Breast epithelium (tissue), 3 donors: ENCODE measurements around the gene POU5F1.

Experiments used
- POLR2A ChIP-seq: fragments of 450-650 bp; IDR thresholded peaks from one replicate; pipeline ENCODE4 v1.6.1; 2016; ENCODE audit warnings: antibody characterized with exemption, mild to moderate bottlenecking, moderate library complexity
- POLR2AphosphoS5 ChIP-seq, 3 donors: sonication (generic); formaldehyde crosslinking; IDR thresholded peaks; one replicate each; pipeline ENCODE4 v1.6.1; 2017; ENCODE audit warnings: antibody characterized with exemption in 3 of 3
- TF ChIP-seq, protein P1 (sequence below), 3 donors: fragments of 450-650 bp; IDR thresholded peaks; one replicate each; pipeline ENCODE4 v1.5.1; 2016 to 2017; ENCODE audit warnings: antibody characterized with exemption in 3 of 3, mild to moderate bottlenecking in 3 of 3, moderate library complexity in 3 of 3

DNA sequence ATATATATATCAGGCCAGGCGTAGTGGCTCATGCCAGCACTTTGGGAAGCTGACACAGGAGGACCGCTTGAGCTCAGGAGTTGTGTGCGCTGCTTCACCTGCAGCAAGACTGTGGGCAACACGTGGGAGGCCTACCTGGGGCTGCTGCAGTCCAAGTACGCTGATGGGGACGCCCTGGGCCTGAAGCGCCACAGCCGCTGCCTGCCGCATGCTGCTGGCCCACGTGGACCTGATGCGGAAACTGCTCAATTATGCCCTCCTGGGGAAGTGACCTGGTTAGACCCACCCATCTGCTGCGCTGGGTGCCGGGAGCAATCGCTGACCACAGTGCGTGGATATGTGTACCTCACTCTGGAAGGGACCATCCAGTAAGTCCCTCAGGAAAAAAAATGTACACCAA lies 29.8 kb downstream of the POU5F1 start:
- TF ChIP-seq, protein P1, sequence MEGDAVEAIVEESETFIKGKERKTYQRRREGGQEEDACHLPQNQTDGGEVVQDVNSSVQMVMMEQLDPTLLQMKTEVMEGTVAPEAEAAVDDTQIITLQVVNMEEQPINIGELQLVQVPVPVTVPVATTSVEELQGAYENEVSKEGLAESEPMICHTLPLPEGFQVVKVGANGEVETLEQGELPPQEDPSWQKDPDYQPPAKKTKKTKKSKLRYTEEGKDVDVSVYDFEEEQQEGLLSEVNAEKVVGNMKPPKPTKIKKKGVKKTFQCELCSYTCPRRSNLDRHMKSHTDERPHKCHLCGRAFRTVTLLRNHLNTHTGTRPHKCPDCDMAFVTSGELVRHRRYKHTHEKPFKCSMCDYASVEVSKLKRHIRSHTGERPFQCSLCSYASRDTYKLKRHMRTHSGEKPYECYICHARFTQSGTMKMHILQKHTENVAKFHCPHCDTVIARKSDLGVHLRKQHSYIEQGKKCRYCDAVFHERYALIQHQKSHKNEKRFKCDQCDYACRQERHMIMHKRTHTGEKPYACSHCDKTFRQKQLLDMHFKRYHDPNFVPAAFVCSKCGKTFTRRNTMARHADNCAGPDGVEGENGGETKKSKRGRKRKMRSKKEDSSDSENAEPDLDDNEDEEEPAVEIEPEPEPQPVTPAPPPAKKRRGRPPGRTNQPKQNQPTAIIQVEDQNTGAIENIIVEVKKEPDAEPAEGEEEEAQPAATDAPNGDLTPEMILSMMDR (IDR thresholded peaks at IDR 0.05): no peak
- no peak for TF ChIP-seq POLR2A
- no peak for TF ChIP-seq POLR2AphosphoS5 (IDR thresholded peaks at IDR 0.05)
